ENCODE measurements around the gene NFIB. TPM values are rescaled to one million over a fixed set of nuclear protein-coding genes. Genes with fewer than 3 reads are reported as not detected.

NFIB gene
- total RNA-seq, 1 donor = 12.1 TPM

GRCh38 chr9:14094491-14094890 is 219.4 kb downstream of the NFIB start:
- DNase-seq (ENCODE audit: low read depth) = no peak
- no peak overlapping the region for H3K4me3 ChIP-seq (ENCODE audit: low read depth, low read length)
- TF ChIP-seq, protein P1, sequence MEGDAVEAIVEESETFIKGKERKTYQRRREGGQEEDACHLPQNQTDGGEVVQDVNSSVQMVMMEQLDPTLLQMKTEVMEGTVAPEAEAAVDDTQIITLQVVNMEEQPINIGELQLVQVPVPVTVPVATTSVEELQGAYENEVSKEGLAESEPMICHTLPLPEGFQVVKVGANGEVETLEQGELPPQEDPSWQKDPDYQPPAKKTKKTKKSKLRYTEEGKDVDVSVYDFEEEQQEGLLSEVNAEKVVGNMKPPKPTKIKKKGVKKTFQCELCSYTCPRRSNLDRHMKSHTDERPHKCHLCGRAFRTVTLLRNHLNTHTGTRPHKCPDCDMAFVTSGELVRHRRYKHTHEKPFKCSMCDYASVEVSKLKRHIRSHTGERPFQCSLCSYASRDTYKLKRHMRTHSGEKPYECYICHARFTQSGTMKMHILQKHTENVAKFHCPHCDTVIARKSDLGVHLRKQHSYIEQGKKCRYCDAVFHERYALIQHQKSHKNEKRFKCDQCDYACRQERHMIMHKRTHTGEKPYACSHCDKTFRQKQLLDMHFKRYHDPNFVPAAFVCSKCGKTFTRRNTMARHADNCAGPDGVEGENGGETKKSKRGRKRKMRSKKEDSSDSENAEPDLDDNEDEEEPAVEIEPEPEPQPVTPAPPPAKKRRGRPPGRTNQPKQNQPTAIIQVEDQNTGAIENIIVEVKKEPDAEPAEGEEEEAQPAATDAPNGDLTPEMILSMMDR (IDR thresholded peaks at IDR 0.05; ENCODE audit: insufficient read depth, low read depth, low read length) = no peak

DNA sequence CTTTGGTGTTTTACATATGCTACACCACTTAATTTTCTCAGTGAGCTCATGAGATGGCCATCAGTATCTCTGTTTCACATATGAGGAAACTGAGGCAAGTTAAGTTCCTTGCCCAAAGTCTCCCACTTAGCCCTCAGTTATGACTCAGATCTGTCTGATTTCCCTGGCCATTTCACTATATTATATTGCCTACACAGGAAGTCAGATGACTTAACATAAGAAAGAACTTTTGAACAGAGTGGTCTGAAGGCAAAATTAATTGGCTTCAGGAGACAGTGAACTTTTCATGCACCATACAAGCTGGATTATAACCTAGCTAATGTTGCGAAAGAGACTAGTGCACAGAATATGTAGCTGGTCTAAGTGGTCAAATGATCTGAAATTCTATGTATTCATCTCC is 221.6 kb downstream of the NFIB start:
- TF ChIP-seq, protein P1 (IDR thresholded peaks at IDR 0.05; ENCODE audit: insufficient read depth, low read depth, low read length) = no peak
- no peak overlapping the region for H3K4me3 ChIP-seq (ENCODE audit: low read depth, low read length)
- DNase-seq (ENCODE audit: low read depth) = peak; percentile 45

DNA sequence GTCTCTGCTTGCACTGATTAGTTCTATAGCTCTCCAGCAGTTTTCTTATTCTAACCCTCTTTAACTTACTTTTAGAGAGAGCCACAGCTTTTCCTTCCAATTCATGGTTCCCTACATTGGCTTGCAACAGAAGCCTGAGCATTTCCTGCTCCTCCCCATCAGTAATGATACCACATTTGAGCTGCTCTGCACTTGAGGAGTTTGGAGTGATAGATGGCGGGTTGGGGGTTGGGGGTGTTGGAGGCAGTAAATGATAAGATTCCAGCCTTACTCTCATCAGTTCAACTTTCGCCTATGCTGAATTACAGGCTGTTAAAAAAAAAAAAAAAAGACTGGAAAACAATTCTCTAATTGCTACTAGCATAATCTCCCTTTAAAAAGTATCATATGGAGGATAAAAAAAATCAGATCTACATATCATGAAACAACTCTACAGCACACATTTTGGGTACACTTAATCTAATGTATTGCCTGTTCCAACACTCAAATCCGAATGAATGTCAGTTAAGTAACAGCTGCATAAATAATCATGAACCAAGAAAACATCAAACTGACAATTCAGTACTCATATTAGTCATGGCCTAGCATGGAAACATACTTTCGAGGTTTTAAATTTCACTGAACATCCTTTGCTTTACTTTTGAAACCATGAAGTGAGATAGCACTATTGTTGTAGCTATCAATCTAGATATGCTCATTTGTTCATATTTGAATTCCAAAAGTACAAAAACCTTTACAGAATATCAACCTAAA is 224.7 kb downstream of the NFIB start:
- DNase-seq (ENCODE audit: low read depth) = peak; percentile 1
- H3K4me3 ChIP-seq (ENCODE audit: low read depth, low read length) = no peak overlapping the region
- TF ChIP-seq, protein P1 (IDR thresholded peaks at IDR 0.05; ENCODE audit: insufficient read depth, low read depth, low read length) = no peak

GRCh38 chr9:14087576-14087975 is 226.4 kb downstream of the NFIB start:
- no peak for DNase-seq (ENCODE audit: low read depth)
- no peak overlapping the region for H3K4me3 ChIP-seq (ENCODE audit: low read depth, low read length)
- TF ChIP-seq, protein P1 (IDR thresholded peaks at IDR 0.05; ENCODE audit: insufficient read depth, low read depth, low read length) = no peak

DNA sequence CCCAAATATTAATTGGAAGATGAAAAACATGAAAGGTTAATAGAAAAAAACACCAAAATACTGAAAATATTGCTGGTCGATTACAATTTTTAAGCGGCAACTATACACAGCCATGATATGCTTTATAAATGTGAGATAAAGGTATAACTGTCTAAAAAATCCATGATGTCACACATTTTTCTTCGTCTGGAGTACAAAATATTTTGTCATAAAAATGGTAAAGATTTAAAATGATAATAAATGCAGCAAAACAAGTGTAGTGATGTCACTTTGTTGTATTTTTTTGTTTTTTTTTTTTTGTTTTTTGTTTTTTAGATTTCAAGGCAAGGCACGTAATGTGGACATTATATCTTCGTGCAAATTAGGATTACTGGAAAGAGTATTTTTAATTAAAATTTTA is 227.4 kb downstream of the NFIB start:
- TF ChIP-seq, protein P1 (IDR thresholded peaks at IDR 0.05; ENCODE audit: insufficient read depth, low read depth, low read length) = no peak
- DNase-seq (ENCODE audit: low read depth) = no peak
- no peak overlapping the region for H3K4me3 ChIP-seq (ENCODE audit: low read depth, low read length)

- TF ChIP-seq, protein P1 (IDR thresholded peaks at IDR 0.05; ENCODE audit: insufficient read depth, low read depth, low read length) = no peak
- no peak for DNase-seq (ENCODE audit: low read depth)
- H3K4me3 ChIP-seq (ENCODE audit: low read depth, low read length) = no peak overlapping the region
These were observed 228.1 kb downstream of the NFIB start for GRCh38 chr9:14085810-14086209.

- no peak overlapping the region for H3K4me3 ChIP-seq (ENCODE audit: low read depth, low read length)
- DNase-seq (ENCODE audit: low read depth) = no peak
- TF ChIP-seq, protein P1 (IDR thresholded peaks at IDR 0.05; ENCODE audit: insufficient read depth, low read depth, low read length) = no peak
These were observed 229.1 kb downstream of the NFIB start for GRCh38 chr9:14084867-14085266.
